Endothelial cell of umbilical vein (primary cell): Measurements from ENCODE around the gene PPM1N. TPM values are rescaled to one million over a fixed set of nuclear protein-coding genes. Genes with fewer than 3 reads are reported as not detected.

Source experiments
- BruUV-seq: library from RNA; stranded (reverse); fragments of 400-500 nt; replicated peaks from 2 replicates; lab custom pipeline; 2021; lab: Mats Ljungman, UMichigan
- CTCF ChIA-PET: fragments of 300-600, 350-600 bp; sonication (Branson Sonifier 250); formaldehyde crosslinking; loops from one replicate; lab custom pipeline; 2021; ENCODE audit warnings: antibody characterized with exemption, inconsistent platforms; lab: Charles Lee
- POLR2A ChIA-PET: fragments of 300-600, 350-600 bp; sonication (Branson Sonifier 250); formaldehyde crosslinking; loops from one replicate; lab custom pipeline; 2021; ENCODE audit warnings: antibody characterized with exemption, inconsistent platforms; lab: Charles Lee
- DNase-seq: peaks from one replicate; pipeline ENCODE4 v3.0.0-alpha.2; 2011; ENCODE audit warnings: low read depth, low spot score
- FAIRE-seq: peaks from 2 replicates; lab custom pipeline; 2011; peaks lifted over from hg19 to GRCh38; lab: Jason Lieb, UNC
- H2AFZ ChIP-seq: 2 replicates; pipeline ENCODE4 v1.6.0; 2012; ENCODE audit warnings: low read depth, low read length, control low read depth, inconsistent platforms
- H3K27ac ChIP-seq: 2 replicates; pipeline ENCODE4 v1.5.1; 2011; ENCODE audit warnings: low read depth, mild to moderate bottlenecking, control low read depth, low read length, moderate library complexity; ENCODE audit not compliant: insufficient read depth
- H3K27me3 ChIP-seq, 2 experiments: 2 replicates each; pipeline versions ENCODE4 v1.6.0 to v1.6.1; 2011; ENCODE audit warnings: low read length in 2 of 2, mixed read lengths in 1 of 2; ENCODE audit not compliant: control insufficient read depth in 2 of 2, insufficient read depth in 2 of 2
- H3K36me3 ChIP-seq, 2 experiments: 2 replicates in 1 of 2; 3 replicates in 1 of 2; pipeline ENCODE4 v1.5.1; 2011; ENCODE audit warnings: low read length in 2 of 2, mild to moderate bottlenecking in 1 of 2, moderate library complexity in 1 of 2; ENCODE audit not compliant: control insufficient read depth in 2 of 2, insufficient read depth in 2 of 2; ENCODE audit errors: extremely low read depth in 1 of 2
- H3K4me1 ChIP-seq: 3 replicates; pipeline ENCODE4 v1.5.1; 2011; ENCODE audit warnings: mild to moderate bottlenecking, low read length; ENCODE audit not compliant: control insufficient read depth, insufficient read depth; ENCODE audit errors: extremely low read depth
- H3K4me2 ChIP-seq: 2 replicates; pipeline ENCODE4 v1.6.1; 2011; ENCODE audit warnings: low read length, control low read depth, mixed read lengths; ENCODE audit not compliant: insufficient read depth
- H3K4me3 ChIP-seq, 3 experiments: fragments of 200-600 bp in 1 of 3; sonication (generic), shearing (Covaris generic) in 1 of 3; replicated peaks in 1 of 3; 2 replicates each; pipeline ENCODE4 v1.5.1; 2011 to 2016; ENCODE audit warnings: control low read depth in 3 of 3, low read length in 3 of 3, mild to moderate bottlenecking in 2 of 3, inconsistent platforms in 1 of 3, low read depth in 1 of 3, moderate library complexity in 1 of 3; ENCODE audit not compliant: insufficient read depth in 1 of 3
- H3K79me2 ChIP-seq: 2 replicates; pipeline ENCODE4 v1.6.0; 2012; ENCODE audit warnings: low read length, inconsistent platforms; ENCODE audit not compliant: control insufficient read depth, insufficient read depth
- H3K9ac ChIP-seq: replicated peaks from 2 replicates; pipeline ENCODE3; 2011; ENCODE audit warnings: low read length, control low read depth; ENCODE audit not compliant: insufficient read depth; ENCODE audit errors: extremely low read depth
- H3K9me1 ChIP-seq: replicated peaks from 3 replicates; pipeline ENCODE4 v1.6.0; 2011; ENCODE audit warnings: mild to moderate bottlenecking, low read length; ENCODE audit not compliant: control insufficient read depth, insufficient read depth; ENCODE audit errors: extremely low read depth
- H3K9me3 ChIP-seq: replicated peaks from 2 replicates; pipeline ENCODE4 v1.5.1; 2012; ENCODE audit warnings: low read length, inconsistent platforms; ENCODE audit not compliant: control insufficient read depth, insufficient read depth
- H4K20me1 ChIP-seq: replicated peaks from 2 replicates; pipeline ENCODE3; 2011; ENCODE audit warnings: mild to moderate bottlenecking, low read length; ENCODE audit not compliant: control insufficient read depth, insufficient read depth; ENCODE audit errors: extremely low read depth
- EZH2 ChIP-seq: IDR thresholded peaks from 2 replicates; pipeline ENCODE4 v1.6.1; 2012; ENCODE audit warnings: borderline replicate concordance, low read depth, mild to moderate bottlenecking, moderate library complexity, low read length, inconsistent platforms; ENCODE audit not compliant: severe bottlenecking
- FOS ChIP-seq: IDR thresholded peaks from 2 replicates; pipeline ENCODE4 v1.6.1; 2011; ENCODE audit warnings: mild to moderate bottlenecking, low read length, moderate library complexity, borderline replicate concordance; ENCODE audit not compliant: insufficient read depth
- GATA2 ChIP-seq: IDR thresholded peaks from 2 replicates; pipeline ENCODE4 v1.7.0; 2011; ENCODE audit warnings: low read depth, mild to moderate bottlenecking, moderate library complexity, mixed read lengths, low read length; ENCODE audit not compliant: insufficient read length, insufficient read depth
- JUN ChIP-seq: IDR thresholded peaks from 2 replicates; pipeline ENCODE4 v1.6.1; 2011; ENCODE audit warnings: borderline replicate concordance, low read depth; ENCODE audit not compliant: insufficient read length, insufficient read depth
- MYC ChIP-seq: IDR thresholded peaks from one replicate; pipeline ENCODE4 v1.6.1; 2011; ENCODE audit warnings: mild to moderate bottlenecking, low read depth, low read length
- POLR2A ChIP-seq: IDR thresholded peaks from 2 replicates; pipeline ENCODE4 v1.6.1; 2012; ENCODE audit warnings: low read depth, mild to moderate bottlenecking, control low read depth, low read length
- POLR2AphosphoS5 ChIP-seq: IDR thresholded peaks from 2 replicates; pipeline ENCODE4 v1.6.1; 2012; ENCODE audit warnings: low read depth, mild to moderate bottlenecking, control low read depth, low read length, moderate library complexity; ENCODE audit not compliant: insufficient read depth
- dilution Hi-C: fragments of 300-500 bp; cut with MboI; formaldehyde crosslinking; loops from one replicate; pipeline ENCODE4 v1.15.0; 2019; ENCODE audit warnings: low sequenced_read_pairs; ENCODE audit not compliant: extremely low pct_ligation_motif_present
- intact Hi-C: fragments of 100-400 bp; cut with micrococcal nuclease; formaldehyde crosslinking; loops from one replicate; pipeline ENCODE4 v1.10.0; 2022
- polyA plus RNA-seq, 4 experiments: library from polyadenylated mRNA; depleted of rRNA in 3 of 4; stranded (reverse) in 3 of 4; unstranded in 1 of 4; fragments of >200 nt; gene quantifications; 2 replicates each; pipeline versions ENCODE4 v1.2.1 to v1.2.3, GENCODE V29; 2011 to 2012; ENCODE audit warnings: missing spikeins in 1 of 4
- total RNA-seq: library from RNA; stranded (reverse); gene quantifications from 2 replicates; pipeline ENCODE4 v1.2.3, GENCODE V29; 2021
- TF ChIP-seq, protein P1 (sequence below), 2 donors: IDR thresholded peaks; 1 replicate in 1 of 2; 2 replicates in 1 of 2; pipeline ENCODE4 v1.5.1; 2011; ENCODE audit warnings: low read length in 2 of 2, mild to moderate bottlenecking in 2 of 2, moderate library complexity in 2 of 2, control low read depth in 1 of 2, inconsistent platforms in 1 of 2, low read depth in 1 of 2; ENCODE audit not compliant: insufficient read depth in 1 of 2; ENCODE audit errors: extremely low read depth in 1 of 2
- TF ChIP-seq, protein P2 (sequence below): IDR thresholded peaks from 2 replicates; pipeline ENCODE4 v1.6.1; 2011; ENCODE audit not compliant: insufficient read depth, insufficient read length

PPM1N gene
- total and polyA plus RNA-seq, 2 donors (not counting 3 experiments of a cell fraction or from before 2014, with no cell fraction given) = 0.40 to 0.48 TPM

DNA sequence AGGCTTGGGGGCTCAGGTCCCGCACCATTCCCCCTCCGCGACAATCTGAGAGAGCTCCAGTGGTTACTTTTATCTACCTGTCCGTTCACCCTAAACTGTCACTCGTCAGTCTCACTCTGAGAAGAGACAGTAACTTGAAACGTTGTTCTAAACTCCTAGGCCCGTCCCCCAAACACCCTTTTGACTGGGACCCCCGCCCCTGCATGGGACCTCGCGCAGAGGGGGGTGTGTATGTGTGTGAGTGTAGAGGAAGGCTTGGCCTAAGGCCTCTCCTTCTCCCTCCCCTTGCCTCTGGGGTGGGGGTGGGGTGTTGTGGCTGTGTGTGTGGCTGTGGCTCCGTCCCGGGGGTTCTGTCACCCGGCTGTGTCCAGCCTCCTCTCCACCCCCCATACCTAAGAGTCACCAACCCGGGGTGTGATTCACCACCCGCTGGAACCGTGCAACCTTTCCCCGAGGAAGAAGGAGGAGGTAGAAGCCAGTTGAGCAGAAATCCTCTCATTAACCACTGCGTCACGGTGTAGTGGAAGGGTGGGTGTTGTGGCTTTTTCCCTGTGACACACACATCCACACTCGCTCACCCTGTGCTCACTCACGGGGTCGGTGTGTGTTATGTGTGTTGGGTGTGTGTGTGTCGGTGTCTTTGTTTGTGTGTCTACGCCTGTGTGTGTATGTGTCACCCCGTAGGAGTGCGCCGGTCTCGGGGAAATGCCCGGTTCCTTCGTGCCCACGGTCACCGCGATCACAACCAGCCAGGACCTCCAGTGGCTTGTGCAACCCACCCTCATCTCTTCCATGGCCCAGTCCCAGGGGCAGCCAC, 28.1 kb upstream of the PPM1N start:
- Histone ChIP-seq H3K27ac (no peak overlapping the region), H3K4me1 (peaks cover 18% of the 10 kb centered on the region), H3K36me3 (no peaks in the 10 kb centered on the region), H3K9me3 (no peaks in the 10 kb centered on the region), H3K27me3 (no peaks in the 10 kb centered on the region), H3K9me1 (no peaks in the 10 kb centered on the region), H2AFZ (no peak overlapping the region), H3K79me2 (no peaks in the 10 kb centered on the region), H3K4me2 (peak overlapping the region; percentile 77), H4K20me1 (no peaks in the 10 kb centered on the region), H3K9ac (peak overlapping the region; percentile 83), H3K4me3 (peak overlapping the region in 2 of 3 experiments; percentile 45 to 71)
- TF ChIP-seq POLR2AphosphoS5 = no peak
- TF ChIP-seq, protein P1, sequence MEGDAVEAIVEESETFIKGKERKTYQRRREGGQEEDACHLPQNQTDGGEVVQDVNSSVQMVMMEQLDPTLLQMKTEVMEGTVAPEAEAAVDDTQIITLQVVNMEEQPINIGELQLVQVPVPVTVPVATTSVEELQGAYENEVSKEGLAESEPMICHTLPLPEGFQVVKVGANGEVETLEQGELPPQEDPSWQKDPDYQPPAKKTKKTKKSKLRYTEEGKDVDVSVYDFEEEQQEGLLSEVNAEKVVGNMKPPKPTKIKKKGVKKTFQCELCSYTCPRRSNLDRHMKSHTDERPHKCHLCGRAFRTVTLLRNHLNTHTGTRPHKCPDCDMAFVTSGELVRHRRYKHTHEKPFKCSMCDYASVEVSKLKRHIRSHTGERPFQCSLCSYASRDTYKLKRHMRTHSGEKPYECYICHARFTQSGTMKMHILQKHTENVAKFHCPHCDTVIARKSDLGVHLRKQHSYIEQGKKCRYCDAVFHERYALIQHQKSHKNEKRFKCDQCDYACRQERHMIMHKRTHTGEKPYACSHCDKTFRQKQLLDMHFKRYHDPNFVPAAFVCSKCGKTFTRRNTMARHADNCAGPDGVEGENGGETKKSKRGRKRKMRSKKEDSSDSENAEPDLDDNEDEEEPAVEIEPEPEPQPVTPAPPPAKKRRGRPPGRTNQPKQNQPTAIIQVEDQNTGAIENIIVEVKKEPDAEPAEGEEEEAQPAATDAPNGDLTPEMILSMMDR (IDR thresholded peaks at IDR 0.05; ENCODE audit: extremely low read depth in 1 of 2, insufficient read depth in 1 of 2, low read depth in 1 of 2, low read length in 2 of 2) = no peak
- no peak for TF ChIP-seq FOS
- TF ChIP-seq POLR2A = no peak
- TF ChIP-seq JUN = no peak
- no peak for TF ChIP-seq EZH2
- no peak for TF ChIP-seq GATA2
- TF ChIP-seq, protein P2, sequence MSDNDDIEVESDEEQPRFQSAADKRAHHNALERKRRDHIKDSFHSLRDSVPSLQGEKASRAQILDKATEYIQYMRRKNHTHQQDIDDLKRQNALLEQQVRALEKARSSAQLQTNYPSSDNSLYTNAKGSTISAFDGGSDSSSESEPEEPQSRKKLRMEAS = no peak
- no peak for TF ChIP-seq MYC
- ChIA-PET CTCF (interaction anchor here (1.0 to 9.5 kb wide), 9 partner anchors 8 to 172 kb away, joined by 3 to 174 read pairs (median 11); no protein-coding TSS in a partner anchor), POLR2A (interaction anchor here (1.0 to 1.7 kb wide), 3 partner anchors 9 to 68 kb away, joined by 3 to 15 read pairs (median 4); no protein-coding TSS in a partner anchor)
- no peak for DNase-seq
- BruUV-seq = no TSS peak
- intact Hi-C loops (loop anchor here (1.0 kb wide), 2 partner anchors 8 to 20 kb away; no protein-coding TSS in a partner anchor), dilution Hi-C loops (no loop called here)
- FAIRE-seq = peak; percentile 12
